K562 (cell line): Measurements from ENCODE around the gene NRSN2. TPM values are rescaled to one million over a fixed set of nuclear protein-coding genes. Genes with fewer than 3 reads are reported as not detected.
A peak's percentile ranks its signal among the peaks of the same experiment; 100 is the strongest.

ENCODE experiments used
- ATF1 ChIP-seq, 2 experiments: fragments of 450-650 bp in 1 of 2; IDR thresholded peaks; 2 replicates each; pipeline ENCODE4 v1.6.1; 2016; ENCODE audit warnings: missing compliant biosample characterization in 1 of 2, missing genetic modification characterization in 1 of 2
- BACH1 ChIP-seq: fragments of 200-800 bp; sonication (Bioruptor generic); IDR thresholded peaks from 2 replicates; pipeline ENCODE4 v1.6.1; 2016; ENCODE audit warnings: missing genetic modification characterization, missing compliant biosample characterization
- CBFB ChIP-seq: sonication (generic); formaldehyde crosslinking; IDR thresholded peaks from 2 replicates; pipeline ENCODE4 v1.4.0; 2020; ENCODE audit warnings: mild to moderate bottlenecking, missing genetic modification reagents
- CBX3 ChIP-seq, 2 experiments: IDR thresholded peaks; 1 replicate in 1 of 2; 2 replicates in 1 of 2; pipeline ENCODE4 v1.6.1; 2012; ENCODE audit warnings: inconsistent platforms in 2 of 2, low read length in 2 of 2, borderline replicate concordance in 1 of 2, control low read depth in 1 of 2
- CREB3 ChIP-seq: fragments of 450-650 bp; conservative IDR thresholded peaks from 2 replicates; pipeline ENCODE4 v1.6.1; 2016; ENCODE audit warnings: missing genetic modification characterization, low read depth, mild to moderate bottlenecking, missing compliant biosample characterization, moderate library complexity
- CREB3L1 ChIP-seq: fragments of 450-650 bp; IDR thresholded peaks from 2 replicates; pipeline ENCODE4 v1.6.1; 2014; ENCODE audit warnings: low read depth, mild to moderate bottlenecking, moderate library complexity, borderline replicate concordance
- DIDO1 ChIP-seq: fragments of 450-650 bp; IDR thresholded peaks from 2 replicates; pipeline ENCODE4 v1.6.1; 2016; ENCODE audit warnings: low read depth, missing biosample characterization, missing genetic modification characterization
- DPF2 ChIP-seq: fragments of 450-650 bp; IDR thresholded peaks from 2 replicates; pipeline ENCODE4 v1.6.1; 2016
- FOSL1 ChIP-seq: fragments of 200-800 bp; sonication (Bioruptor generic); conservative IDR thresholded peaks from 2 replicates; pipeline ENCODE4 v1.6.1; 2016; ENCODE audit warnings: missing genetic modification characterization, missing compliant biosample characterization
- FOXK2 ChIP-seq, 2 experiments: fragments of 450-650 bp; IDR thresholded peaks in 1 of 2; conservative IDR thresholded peaks in 1 of 2; 2 replicates each; pipeline ENCODE4 v1.6.1; 2016; ENCODE audit warnings: low read depth in 2 of 2, mild to moderate bottlenecking in 1 of 2
- GTF2A2 ChIP-seq: IDR thresholded peaks from 2 replicates; pipeline ENCODE4 v1.6.1; 2016; ENCODE audit warnings: mild to moderate bottlenecking, missing genetic modification characterization, missing compliant biosample characterization
- NR2C1 ChIP-seq, 2 experiments: fragments of 450-650 bp; IDR thresholded peaks; 2 replicates each; pipeline ENCODE4 v1.6.1; 2017; ENCODE audit warnings: mild to moderate bottlenecking in 2 of 2, antibody characterized with exemption in 1 of 2, inconsistent platforms in 1 of 2, missing compliant biosample characterization in 1 of 2, missing genetic modification characterization in 1 of 2
- NR2C2 ChIP-seq, 2 experiments: fragments of 200-800 bp in 1 of 2; sonication (Bioruptor generic) in 1 of 2; sonication (generic) in 1 of 2; formaldehyde crosslinking in 1 of 2; IDR thresholded peaks; 2 replicates each; pipeline versions ENCODE4 v1.6.1 to v1.8.0; 2016 to 2022; ENCODE audit warnings: mild to moderate bottlenecking in 1 of 2, missing compliant biosample characterization in 1 of 2, missing genetic modification characterization in 1 of 2, missing genetic modification reagents in 1 of 2
- PBX2 ChIP-seq, 2 experiments: IDR thresholded peaks in 1 of 2; conservative IDR thresholded peaks in 1 of 2; 2 replicates each; pipeline ENCODE4 v1.6.1; 2016; ENCODE audit warnings: low read depth in 2 of 2, mild to moderate bottlenecking in 1 of 2, missing compliant biosample characterization in 1 of 2, missing genetic modification characterization in 1 of 2, moderate library complexity in 1 of 2
- PHTF2 ChIP-seq: fragments of 250-450 bp; sonication (Bioruptor Pico); IDR thresholded peaks from 2 replicates; pipeline ENCODE4 v1.5.0; 2021; ENCODE audit warnings: mild to moderate bottlenecking
- RNF2 ChIP-seq: sonication (generic); IDR thresholded peaks from 2 replicates; pipeline ENCODE4 v1.6.1; 2016
- SP1 ChIP-seq: sonication (generic); formaldehyde crosslinking; IDR thresholded peaks from 2 replicates; pipeline ENCODE4 v1.8.1; 2022; ENCODE audit warnings: mild to moderate bottlenecking, missing genetic modification reagents
- TEAD4 ChIP-seq, 2 experiments: sonication (generic) in 1 of 2; formaldehyde crosslinking in 1 of 2; IDR thresholded peaks; 2 replicates each; pipeline versions ENCODE4 v1.6.1 to v1.8.0; 2012 to 2022; ENCODE audit warnings: borderline replicate concordance in 1 of 2, inconsistent platforms in 1 of 2, low read length in 1 of 2, mild to moderate bottlenecking in 1 of 2, missing genetic modification reagents in 1 of 2
- ZNF175 ChIP-seq: fragments of 200-800 bp; sonication (Bioruptor generic); IDR thresholded peaks from 2 replicates; pipeline ENCODE4 v1.6.1; 2016; ENCODE audit warnings: low read depth, mild to moderate bottlenecking, missing genetic modification characterization, missing compliant biosample characterization
- polyA plus RNA-seq, 8 experiments: library from polyadenylated mRNA; depleted of rRNA in 4 of 8; stranded (reverse) in 5 of 8; unstranded in 3 of 8; fragments of >200 nt; fragmentation: Nextera tagmentation in 2 of 8; fragmentation: Illumina TruSeq in 1 of 8; extraction: Ambion mirVana in 2 of 8; extraction: Trizol in 1 of 8; gene quantifications; 2 replicates each; pipeline versions ENCODE4 v1.2.1 to v1.2.3, GENCODE V29; 2011 to 2014; ENCODE audit warnings: inconsistent platforms in 1 of 8, missing spikeins in 1 of 8
- total RNA-seq, 7 experiments: library from RNA; depleted of rRNA in 6 of 7; stranded (reverse); fragments of >200 nt in 6 of 7; fragmentation: Illumina TruSeq in 2 of 7; extraction: Trizol in 2 of 7; gene quantifications; 2 replicates each; pipeline versions ENCODE4 v1.2.1 to v1.2.3, GENCODE V29; 2011 to 2021; ENCODE audit warnings: low replicate concordance in 1 of 7

Gene NRSN2
- total and polyA plus RNA-seq, 9 of the 15 experiments (the other 6 are each of a cell fraction or from before 2014, with no cell fraction given) = 7.5 to 29.7 (median 11.1) TPM

- TF ChIP-seq ATF1 (CRISPR knock-in tag; IDR thresholded peaks at IDR 0.05) (no peak), ATF1 (tag; IDR thresholded peaks at IDR 0.05) (peak; percentile 75), SP1 (0 out of 2 replicates have a peak, but pooled peaks have one; percentile 42), BACH1 (tag) (peak; percentile 31), TEAD4 (IDR thresholded peaks at IDR 0.05; ENCODE audit: low read length) (peak; percentile 63; the same call in 1 of the 2 replicates), TEAD4 (CRISPR knock-in tag; IDR thresholded peaks at IDR 0.05; ENCODE audit: borderline replicate concordance) (no peak), GTF2A2 (tag) (0 out of 2 replicates have a peak, but pooled peaks have one; percentile 22), CREB3 (tag) (0 out of 2 replicates have a peak, but pooled peaks have one; percentile 24), FOXK2 (conservative IDR thresholded peaks at IDR 0.05 in 1 of 2, IDR thresholded peaks at IDR 0.05 in 1 of 2; ENCODE audit: low read depth in 2 of 2) (0 out of 4 replicates have a peak, but pooled peaks of 1 of the 2 experiments have one; percentile 21), ZNF175 (CRISPR knock-in tag) (peak; percentile 60; the same call in 1 of the 2 replicates), FOSL1 (peak; percentile 93), PHTF2 (CRISPR knock-in tag) (no peak), NR2C2 (CRISPR knock-in tag; IDR thresholded peaks at IDR 0.05) (no peak), NR2C2 (tag; IDR thresholded peaks at IDR 0.05) (0 out of 2 replicates have a peak, but pooled peaks have one; percentile 13), CREB3L1 (peak; percentile 96), CBX3 (IDR thresholded peaks at IDR 0.05; ENCODE audit: borderline replicate concordance in 1 of 2, low read length in 2 of 2) (no peak), PBX2 (CRISPR knock-in tag; IDR thresholded peaks at IDR 0.05; ENCODE audit: low read depth) (no peak), PBX2 (tag; conservative IDR thresholded peaks at IDR 0.05; ENCODE audit: low read depth) (peak; percentile 46), DPF2 (peak; percentile 86), DIDO1 (tag) (peak; percentile 30; the same call in 1 of the 2 replicates), RNF2 (peak; percentile 95; the same call in 1 of the 2 replicates), CBFB (peak; percentile 64; the same call in 1 of the 2 replicates), NR2C1 (IDR thresholded peaks at IDR 0.05) (no peak), NR2C1 (tag; IDR thresholded peaks at IDR 0.05) (peak; percentile 45)
Observed at GRCh38 chr20:401682-402495, 55.0 kb downstream of the NRSN2 start (continued).
